ENCODE results near the gene SIVA1. TPM values are rescaled to one million over a fixed set of nuclear protein-coding genes. Genes with fewer than 3 reads are reported as not detected.

The SIVA1 gene
- polyA plus RNA-seq, 3 donors, result 102 to 193 (median 156) TPM

- Histone ChIP-seq H3K4me2 (replicated peaks; ENCODE audit: extremely low read depth, low read length, poor library complexity, severe bottlenecking) (no peak overlapping the region), H4K20me1 (ENCODE audit: insufficient read depth, low read length) (no peaks in the 10 kb centered on the region), H3K4me1 (ENCODE audit: control insufficient read depth in 1 of 2, insufficient read depth in 2 of 2, low read length in 2 of 2) (peaks cover 3 to 4% of the 10 kb centered on the region in 2 donors), H3K9ac (ENCODE audit: insufficient read depth, low read length, poor library complexity, severe bottlenecking) (no peak overlapping the region), H3K27me3 (ENCODE audit: control insufficient read depth in 2 of 2, insufficient read depth in 2 of 2, low read length in 2 of 2) (peaks cover 0 to 5% of the 10 kb centered on the region in 2 donors), H3K79me2 (ENCODE audit: insufficient read depth, low read length) (no peaks in the 10 kb centered on the region), H3K36me3 (replicated peaks in 1 of 2; ENCODE audit: control insufficient read depth in 1 of 2, insufficient read depth in 2 of 2, low read length in 2 of 2) (no peaks in the 10 kb centered on the region), H3K27ac (ENCODE audit: low read depth in 1 of 2, low read length in 2 of 2) (no peak overlapping the region), H2AFZ (ENCODE audit: insufficient read depth, low read depth, low read length, poor library complexity, severe bottlenecking) (no peak overlapping the region), H3K4me3 (replicated peaks in 1 of 3; ENCODE audit: low read depth in 2 of 3, low read length in 3 of 3) (no peak overlapping the region), H3K9me3 (replicated peaks in 1 of 2; ENCODE audit: control insufficient read depth in 1 of 2, insufficient read depth in 1 of 2, low read length in 2 of 2) (no peaks in the 10 kb centered on the region)
- Mint-ChIP-seq H3K4me3 (no peak overlapping the region), H3K27ac (no peak overlapping the region), H3K9me3 (no peaks in the 10 kb centered on the region), H3K27me3 (ENCODE audit: low read depth in 3 of 3) (peaks cover under 1 to 18% (median 8%) of the 10 kb centered on the region in 3 donors), H3K36me3 (no peaks in the 10 kb centered on the region), H3K4me1 (peaks cover 4% of the 10 kb centered on the region)
- DNase-seq, result no peak
- intact Hi-C loops (cut with micrococcal nuclease), result no loop called here
- no peak for TF ChIP-seq CTCF (IDR thresholded peaks at IDR 0.05)
- WGBS (ENCODE audit: insufficient coverage), result 96% methylated on average over 2 of the region's 16 CpGs
These were observed 23.1 kb upstream of the SIVA1 start for GRCh38 chr14:104729835-104730181.

- Histone ChIP-seq H3K27me3 (ENCODE audit: control insufficient read depth in 2 of 2, insufficient read depth in 2 of 2, low read length in 2 of 2) (no peaks in the 10 kb centered on the region), H3K9me3 (replicated peaks in 1 of 2; ENCODE audit: control insufficient read depth in 1 of 2, insufficient read depth in 1 of 2, low read length in 2 of 2) (no peaks in the 10 kb centered on the region), H3K79me2 (ENCODE audit: insufficient read depth, low read length) (no peaks in the 10 kb centered on the region), H3K4me1 (ENCODE audit: control insufficient read depth in 1 of 2, insufficient read depth in 2 of 2, low read length in 2 of 2) (peaks cover under 1 to 1% of the 10 kb centered on the region in 2 donors), H2AFZ (ENCODE audit: insufficient read depth, low read depth, low read length, poor library complexity, severe bottlenecking) (no peak overlapping the region), H3K27ac (ENCODE audit: low read depth in 1 of 2, low read length in 2 of 2) (no peak overlapping the region), H3K4me3 (replicated peaks in 1 of 3; ENCODE audit: low read depth in 2 of 3, low read length in 3 of 3) (no peak overlapping the region), H3K9ac (ENCODE audit: insufficient read depth, low read length, poor library complexity, severe bottlenecking) (no peak overlapping the region), H3K36me3 (replicated peaks in 1 of 2; ENCODE audit: control insufficient read depth in 1 of 2, insufficient read depth in 2 of 2, low read length in 2 of 2) (no peaks in the 10 kb centered on the region), H3K4me2 (replicated peaks; ENCODE audit: extremely low read depth, low read length, poor library complexity, severe bottlenecking) (no peak overlapping the region), H4K20me1 (ENCODE audit: insufficient read depth, low read length) (no peaks in the 10 kb centered on the region)
- no peak overlapping the region for H3K27ac Mint-ChIP-seq
- DNase-seq, result no peak
- H3K9me3 Mint-ChIP-seq, result no peaks in the 10 kb centered on the region
- H3K36me3 Mint-ChIP-seq, result no peaks in the 10 kb centered on the region
- 96% methylated on average over 3 of the region's 5 CpGs for WGBS (ENCODE audit: insufficient coverage)
- H3K27me3 Mint-ChIP-seq (ENCODE audit: low read depth in 3 of 3), result peaks cover 0 to 13% (median 5%) of the 10 kb centered on the region in 3 donors
- no peak for TF ChIP-seq CTCF (IDR thresholded peaks at IDR 0.05)
- intact Hi-C loops (cut with micrococcal nuclease), result no loop called here
- H3K4me3 Mint-ChIP-seq, result no peak overlapping the region
- no peaks in the 10 kb centered on the region for H3K4me1 Mint-ChIP-seq
These were observed 22.5 kb upstream of the SIVA1 start for GRCh38 chr14:104730487-104730886.

Measured in CD14-positive monocyte (primary cell).